ENCODE data around the gene UFM1. TPM values are rescaled to one million over a fixed set of nuclear protein-coding genes. Genes with fewer than 3 reads are reported as not detected.
"Not testable (repeated sequence)": the region's sequence is repeated elsewhere in the genome, so short reads cannot be mapped to it uniquely, and the experiment has no call there.

Gene UFM1
- total RNA-seq, 1 donor from 2014 or later: 50.6 TPM

DNA sequence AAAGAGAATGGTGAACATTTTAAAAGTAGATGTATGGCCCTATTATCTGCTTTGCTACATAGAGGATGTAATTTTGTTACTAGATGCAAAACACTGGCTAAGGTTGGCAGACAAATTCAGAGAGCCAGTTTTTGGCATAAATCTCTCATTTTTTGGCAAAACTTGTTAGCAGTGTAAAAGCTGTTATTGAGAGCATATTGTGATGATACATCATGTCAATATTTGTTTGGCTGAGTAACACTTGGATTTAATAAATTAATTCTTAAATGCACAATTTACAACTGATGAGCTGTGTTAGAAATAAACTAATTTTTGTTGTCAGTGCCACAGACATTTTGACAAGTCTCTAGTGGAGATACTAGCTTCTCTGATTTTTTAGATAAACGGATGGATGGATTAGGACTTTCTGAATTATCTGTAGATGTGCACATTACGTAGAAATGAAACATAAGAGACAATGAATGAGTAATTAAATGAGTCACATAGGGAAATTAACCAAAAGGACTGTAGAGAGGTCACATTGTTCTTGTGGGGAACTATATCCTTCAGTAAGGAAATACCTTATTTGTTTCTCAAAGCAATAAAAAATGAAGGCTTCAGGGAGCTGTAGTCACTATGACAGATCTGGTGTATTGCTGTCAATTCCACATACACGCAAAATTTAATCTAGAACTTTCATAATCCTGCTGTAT, 17.4 kb downstream of the UFM1 start:
- H3K4me1 Mint-ChIP-seq (ENCODE audit: unreplicated experiment): no peaks in the 10 kb centered on the region
- no peak overlapping the region for H3K4me3 Mint-ChIP-seq
- H3K36me3 Mint-ChIP-seq: peaks cover 8% of the 10 kb centered on the region
- no peak overlapping the region for H3K27ac Mint-ChIP-seq
- no peak for TF ChIP-seq CTCF (conservative IDR thresholded peaks at IDR 0.05)
- no peak for DNase-seq (ENCODE audit: extremely low spot score, unreplicated experiment)
- H3K27me3 Mint-ChIP-seq: no peaks in the 10 kb centered on the region
- H3K9me3 Mint-ChIP-seq: no peaks in the 10 kb centered on the region

DNA sequence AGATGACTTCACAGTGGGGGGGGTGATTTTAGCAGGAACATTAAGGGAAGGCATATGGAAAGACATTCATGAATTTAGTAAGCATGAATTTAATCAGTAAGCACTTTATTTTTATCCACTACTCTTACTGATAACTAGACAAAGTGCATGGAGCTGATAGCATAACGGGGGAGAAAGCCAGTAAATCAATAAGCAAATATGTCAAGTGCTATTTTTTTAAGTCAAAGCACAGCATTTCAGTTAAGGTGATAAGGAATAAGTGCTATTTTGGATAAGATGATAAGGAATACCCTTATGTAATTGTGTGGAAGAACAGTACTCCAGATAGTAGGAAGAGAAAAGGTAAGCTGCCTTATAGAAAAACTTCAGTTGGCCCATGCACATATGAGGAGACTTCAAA, 19.4 kb downstream of the UFM1 start:
- Mint-ChIP-seq H3K27me3 (no peaks in the 10 kb centered on the region), H3K27ac (no peak overlapping the region), H3K4me3 (no peak overlapping the region), H3K4me1 (ENCODE audit: unreplicated experiment) (no peaks in the 10 kb centered on the region), H3K36me3 (no peaks in the 10 kb centered on the region), H3K9me3 (no peaks in the 10 kb centered on the region)
- DNase-seq (ENCODE audit: extremely low spot score, unreplicated experiment): no peak
- no peak for TF ChIP-seq CTCF (conservative IDR thresholded peaks at IDR 0.05)

DNA sequence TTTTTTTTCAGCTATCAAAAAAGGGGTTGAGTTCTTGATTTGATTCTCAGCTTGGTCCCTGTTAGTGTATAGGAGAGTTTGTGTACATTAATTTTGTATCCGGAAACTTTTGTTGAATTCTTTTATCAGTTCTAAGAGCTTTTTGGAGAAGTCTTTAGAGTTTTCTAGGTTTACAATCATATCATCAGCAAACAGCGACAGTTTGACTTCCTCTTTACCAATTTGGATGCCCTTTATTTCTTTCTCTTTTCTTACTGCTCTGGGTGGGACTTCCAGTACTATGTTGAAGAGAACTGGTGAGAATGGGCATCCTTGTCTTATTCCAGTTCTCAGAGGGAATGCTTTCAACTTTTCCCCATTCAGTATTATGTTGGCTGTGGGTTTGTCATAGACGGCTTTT, 20.4 kb downstream of the UFM1 start:
- H3K27me3 Mint-ChIP-seq; H3K4me3 Mint-ChIP-seq; H3K27ac Mint-ChIP-seq; DNase-seq (ENCODE audit: extremely low spot score, unreplicated experiment); H3K36me3 Mint-ChIP-seq; H3K9me3 Mint-ChIP-seq; H3K4me1 Mint-ChIP-seq (ENCODE audit: unreplicated experiment): not testable (repeated sequence)

DNA sequence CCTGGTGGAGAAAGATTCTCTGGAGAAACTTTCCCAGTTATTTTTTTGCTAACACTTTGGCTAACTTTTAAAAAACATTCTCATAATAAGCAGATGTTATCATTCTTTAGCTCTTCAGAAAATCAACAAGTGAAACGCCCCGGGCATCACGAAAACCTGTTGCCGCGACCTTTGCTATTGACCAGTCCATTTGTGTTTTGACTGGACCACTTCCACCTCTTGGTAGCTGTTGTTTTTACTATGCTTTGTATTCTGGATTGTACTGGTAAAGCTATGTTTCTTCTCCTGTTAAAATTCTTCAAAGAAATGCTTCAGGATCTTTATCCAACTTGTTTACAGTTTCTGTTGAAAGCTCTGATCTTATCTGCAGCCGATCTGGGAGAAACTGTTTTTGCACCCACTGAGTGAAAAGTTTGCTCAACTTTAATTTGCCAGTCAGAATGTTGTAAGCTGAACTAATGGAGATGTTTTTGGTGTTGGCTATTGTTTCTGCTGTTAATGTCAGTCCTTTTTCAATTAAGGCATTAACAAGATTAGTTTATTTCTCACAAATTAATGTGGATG, 23.3 kb downstream of the UFM1 start:
- no peaks in the 10 kb centered on the region for H3K36me3 Mint-ChIP-seq
- no peak for TF ChIP-seq CTCF (conservative IDR thresholded peaks at IDR 0.05)
- no peak overlapping the region for H3K4me3 Mint-ChIP-seq
- DNase-seq (ENCODE audit: extremely low spot score, unreplicated experiment): no peak
- H3K9me3 Mint-ChIP-seq: no peaks in the 10 kb centered on the region
- no peak overlapping the region for H3K27ac Mint-ChIP-seq
- H3K4me1 Mint-ChIP-seq (ENCODE audit: unreplicated experiment): no peaks in the 10 kb centered on the region
- H3K27me3 Mint-ChIP-seq: no peaks in the 10 kb centered on the region

DNA sequence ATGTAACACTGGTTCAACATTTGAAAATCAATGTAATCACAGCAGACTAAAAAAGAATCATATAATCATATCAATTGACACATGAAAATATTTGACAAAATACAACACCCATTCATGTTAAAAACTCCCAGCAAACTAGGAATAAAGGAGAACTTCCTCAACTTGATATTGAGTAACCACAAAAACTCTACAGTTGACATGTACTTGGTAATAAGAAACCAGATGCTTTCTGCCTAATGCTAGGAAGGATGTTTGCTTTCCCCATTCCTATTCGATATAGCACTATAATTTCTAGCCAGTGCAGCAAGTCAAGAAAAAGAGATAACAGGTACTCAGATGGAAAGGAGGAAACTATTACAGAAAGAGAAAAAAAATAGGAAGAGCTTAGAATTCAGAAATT, 26.9 kb downstream of the UFM1 start:
- Mint-ChIP-seq H3K4me1 (ENCODE audit: unreplicated experiment) (no peaks in the 10 kb centered on the region), H3K9me3 (no peaks in the 10 kb centered on the region), H3K4me3 (no peak overlapping the region), H3K27me3 (no peaks in the 10 kb centered on the region), H3K36me3 (no peaks in the 10 kb centered on the region), H3K27ac (no peak overlapping the region)
- no peak for TF ChIP-seq CTCF (conservative IDR thresholded peaks at IDR 0.05)
- DNase-seq (ENCODE audit: extremely low spot score, unreplicated experiment): no peak

- Mint-ChIP-seq H3K27me3 (no peaks in the 10 kb centered on the region), H3K27ac (no peak overlapping the region), H3K4me1 (ENCODE audit: unreplicated experiment) (no peaks in the 10 kb centered on the region), H3K9me3 (no peaks in the 10 kb centered on the region), H3K4me3 (no peak overlapping the region), H3K36me3 (no peaks in the 10 kb centered on the region)
- no peak for DNase-seq (ENCODE audit: extremely low spot score, unreplicated experiment)
- TF ChIP-seq CTCF (conservative IDR thresholded peaks at IDR 0.05): no peak
Measured at GRCh38 chr13:38381890-38382289, 32.2 kb downstream of the UFM1 start.

Measured in type B pancreatic cell (in vitro differentiated cells).